Transverse colon (tissue), 4 donors: ENCODE data around the gene PCMTD2. TPM values are rescaled to one million over a fixed set of nuclear protein-coding genes. Genes with fewer than 3 reads are reported as not detected.

Experiments
- DNase-seq: peaks from one replicate; pipeline ENCODE4 v3.0.0-alpha.2; 2019
- H3K27ac ChIP-seq, 4 donors: fragments of 200-600 bp; sonication (generic); 2 replicates each; pipeline ENCODE4 v1.5.1; 2016 to 2018; ENCODE audit warnings: inconsistent platforms in 4 of 4
- H3K27me3 ChIP-seq: fragments of 200-600 bp; sonication (generic); 2 replicates; pipeline ENCODE4 v1.5.1; 2017; ENCODE audit warnings: inconsistent platforms
- H3K36me3 ChIP-seq, 4 donors: fragments of 200-600 bp; sonication (generic); 2 replicates each; pipeline ENCODE4 v1.5.1; 2017 to 2019; ENCODE audit warnings: inconsistent platforms in 4 of 4
- H3K4me1 ChIP-seq, 4 donors: fragments of 200-600 bp; sonication (generic); 2 replicates each; pipeline ENCODE4 v1.5.1; 2017 to 2020; ENCODE audit warnings: inconsistent platforms in 4 of 4
- H3K4me3 ChIP-seq, 4 donors: fragments of 200-600 bp; sonication (generic); 1 replicate in 1 of 4; 2 replicates in 3 of 4; pipeline versions ENCODE4 v1.5.1 to v1.6.1; 2017 to 2019; ENCODE audit warnings: inconsistent platforms in 4 of 4
- H3K9me3 ChIP-seq, 2 donors: fragments of 200-600 bp; sonication (generic); 2 replicates each; pipeline ENCODE4 v1.5.1; 2017 to 2019; ENCODE audit warnings: inconsistent platforms in 2 of 2
- EP300 ChIP-seq: sonication (generic); formaldehyde crosslinking; IDR thresholded peaks from one replicate; pipeline ENCODE4 v1.6.1; 2017; ENCODE audit warnings: antibody characterized with exemption, low read depth
- POLR2A ChIP-seq: fragments of 450-650 bp; IDR thresholded peaks from one replicate; pipeline ENCODE4 v1.6.1; 2016; ENCODE audit warnings: antibody characterized with exemption, mild to moderate bottlenecking, moderate library complexity
- POLR2AphosphoS5 ChIP-seq, 3 donors: sonication (generic); formaldehyde crosslinking; IDR thresholded peaks; one replicate each; pipeline ENCODE4 v1.6.1; 2016; ENCODE audit warnings: antibody characterized with exemption in 3 of 3
- WGBS, 2 donors: methylation state at CpG; one replicate each; pipeline ENCODE4 v1.1.5; 2018; ENCODE audit warnings: low coverage in 1 of 2; 5-methylcytosine and 5-hydroxymethylcytosine counted together
- in situ Hi-C, 4 donors: fragments of 200-750 bp; cut with MboI; loops; one replicate each; pipeline versions ENCODE4 v1.15.0 to v1.15.1; 2017; ENCODE audit warnings: low sequenced_read_pairs in 3 of 4, low pct_ligation_motif_present in 1 of 4, low pct_unique_long_range_greater_than_20kb in 1 of 4
- intact Hi-C: fragments of 100-400 bp; cut with DNase I; formaldehyde crosslinking; loops from one replicate; pipeline ENCODE4 v1.15.1; 2023; ENCODE audit warnings: low total_unique reads
- total RNA-seq, 4 donors: library from RNA; depleted of rRNA; stranded (reverse); fragments of >200 nt; gene quantifications; one replicate each; pipeline ENCODE4 v1.1.0, GENCODE V29; 2016
- TF ChIP-seq, protein P1 (sequence below), 5 experiments: fragments of 200-600 bp in 3 of 5; fragments of 450-650 bp in 2 of 5; sonication (generic) in 3 of 5; IDR thresholded peaks; 1 replicate in 2 of 5; 2 replicates in 3 of 5; pipeline ENCODE4 v1.5.1; 2016 to 2017; ENCODE audit warnings: antibody characterized with exemption in 5 of 5, inconsistent platforms in 3 of 5, mild to moderate bottlenecking in 2 of 5, moderate library complexity in 1 of 5

Gene PCMTD2
- total RNA-seq, 4 donors from 2014 or later, result 17.6 to 55.3 (median 34.2) TPM

DNA sequence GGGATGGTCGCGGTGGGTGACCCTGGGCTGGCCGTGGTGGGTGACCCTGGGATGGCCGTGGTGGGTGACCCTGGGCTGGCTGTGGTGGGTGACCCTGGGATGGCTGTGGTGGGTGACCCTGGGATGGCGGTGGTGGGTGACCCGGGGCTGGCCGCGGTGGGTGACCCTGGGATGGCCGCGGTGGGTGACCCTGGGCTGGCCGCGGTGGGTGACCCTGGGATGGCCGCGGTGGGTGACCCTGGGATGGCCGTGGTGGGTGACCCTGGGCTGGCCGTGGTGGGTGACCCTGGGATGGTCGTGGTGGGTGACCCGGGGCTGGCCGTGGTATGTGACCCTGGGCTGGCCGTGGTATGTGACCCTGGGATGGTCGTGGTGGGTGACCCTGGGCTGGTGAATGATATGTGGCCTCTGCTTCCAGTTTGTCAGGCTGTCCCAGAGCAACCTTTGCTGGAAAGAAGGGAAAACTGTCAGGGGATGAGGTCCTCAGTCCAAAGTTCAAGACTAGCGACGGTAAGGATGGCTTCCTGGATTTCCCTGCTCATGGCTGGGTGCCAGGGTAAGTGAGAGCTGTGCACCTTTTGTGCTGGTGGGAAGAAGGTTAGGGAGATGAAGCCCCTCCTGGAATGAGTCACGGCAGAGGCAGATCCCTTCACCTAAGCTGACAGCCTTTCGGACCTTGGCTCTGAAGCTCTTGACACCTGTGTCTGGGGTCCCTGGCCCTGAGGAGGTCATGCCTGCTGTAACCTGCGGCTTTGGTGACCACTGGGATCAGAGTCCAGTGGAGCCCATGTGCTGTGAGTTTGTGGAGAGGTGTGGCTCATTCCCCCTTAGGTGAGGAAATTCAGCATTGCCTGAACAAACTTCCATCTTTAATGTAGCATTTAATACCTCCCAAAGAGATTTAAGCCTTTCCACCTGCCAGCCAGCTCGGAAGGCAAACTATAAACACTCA, 19.1 kb upstream of the PCMTD2 start:
- 87% methylated on average over 17 of the region's 27 CpGs; no CpG with 5 or more reads in 1 of the 2 donors for WGBS, 2 donors
- DNase-seq, result no peak
- no peak overlapping the region for H3K27ac ChIP-seq
- in situ Hi-C loops, result no loop called here
- no peaks in the 10 kb centered on the region for H3K27me3 ChIP-seq
- H3K36me3 ChIP-seq, result no peaks in the 10 kb centered on the region
- H3K4me1 ChIP-seq, result no peaks in the 10 kb centered on the region
- H3K4me3 ChIP-seq, result no peak overlapping the region
- intact Hi-C loops, result no loop called here
- TF ChIP-seq POLR2A, result no peak
- no peak for TF ChIP-seq EP300
- TF ChIP-seq, protein P1, sequence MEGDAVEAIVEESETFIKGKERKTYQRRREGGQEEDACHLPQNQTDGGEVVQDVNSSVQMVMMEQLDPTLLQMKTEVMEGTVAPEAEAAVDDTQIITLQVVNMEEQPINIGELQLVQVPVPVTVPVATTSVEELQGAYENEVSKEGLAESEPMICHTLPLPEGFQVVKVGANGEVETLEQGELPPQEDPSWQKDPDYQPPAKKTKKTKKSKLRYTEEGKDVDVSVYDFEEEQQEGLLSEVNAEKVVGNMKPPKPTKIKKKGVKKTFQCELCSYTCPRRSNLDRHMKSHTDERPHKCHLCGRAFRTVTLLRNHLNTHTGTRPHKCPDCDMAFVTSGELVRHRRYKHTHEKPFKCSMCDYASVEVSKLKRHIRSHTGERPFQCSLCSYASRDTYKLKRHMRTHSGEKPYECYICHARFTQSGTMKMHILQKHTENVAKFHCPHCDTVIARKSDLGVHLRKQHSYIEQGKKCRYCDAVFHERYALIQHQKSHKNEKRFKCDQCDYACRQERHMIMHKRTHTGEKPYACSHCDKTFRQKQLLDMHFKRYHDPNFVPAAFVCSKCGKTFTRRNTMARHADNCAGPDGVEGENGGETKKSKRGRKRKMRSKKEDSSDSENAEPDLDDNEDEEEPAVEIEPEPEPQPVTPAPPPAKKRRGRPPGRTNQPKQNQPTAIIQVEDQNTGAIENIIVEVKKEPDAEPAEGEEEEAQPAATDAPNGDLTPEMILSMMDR (IDR thresholded peaks at IDR 0.05), result no peak
- no peak for TF ChIP-seq POLR2AphosphoS5 (IDR thresholded peaks at IDR 0.05)
- H3K9me3 ChIP-seq, result no peaks in the 10 kb centered on the region

DNA sequence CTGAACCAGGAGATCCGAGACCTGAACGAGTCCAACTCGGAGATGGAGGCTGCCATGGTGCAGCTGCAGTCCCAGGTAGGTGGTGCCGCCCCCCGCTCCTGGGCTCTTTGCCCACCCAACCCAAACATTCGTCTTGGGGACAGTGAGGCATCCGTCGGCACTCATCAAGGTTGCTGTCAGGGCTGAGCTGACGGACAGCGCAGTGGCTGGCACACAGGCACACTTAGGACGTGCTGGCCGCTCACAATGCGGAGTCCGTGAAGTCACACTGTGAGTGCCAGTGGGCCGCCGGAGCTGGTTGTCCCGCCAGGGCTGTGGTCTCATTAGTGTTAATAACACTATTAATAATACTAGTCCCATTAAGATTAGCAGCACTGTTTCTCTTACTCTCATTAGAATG, 18.2 kb upstream of the PCMTD2 start:
- Histone ChIP-seq H3K27me3 (no peaks in the 10 kb centered on the region), H3K27ac (no peak overlapping the region), H3K36me3 (no peaks in the 10 kb centered on the region), H3K4me3 (no peak overlapping the region), H3K4me1 (no peaks in the 10 kb centered on the region), H3K9me3 (no peaks in the 10 kb centered on the region)
- DNase-seq, result no peak
- intact Hi-C loops (no loop called here), in situ Hi-C loops (no loop called here)
- WGBS, 2 donors, result 90% methylated on average over 17 of the region's 17 CpGs; no CpG with 5 or more reads in 1 of the 2 donors
- TF ChIP-seq POLR2AphosphoS5 (IDR thresholded peaks at IDR 0.05), result no peak
- TF ChIP-seq, protein P1 (IDR thresholded peaks at IDR 0.05), result no peak

DNA sequence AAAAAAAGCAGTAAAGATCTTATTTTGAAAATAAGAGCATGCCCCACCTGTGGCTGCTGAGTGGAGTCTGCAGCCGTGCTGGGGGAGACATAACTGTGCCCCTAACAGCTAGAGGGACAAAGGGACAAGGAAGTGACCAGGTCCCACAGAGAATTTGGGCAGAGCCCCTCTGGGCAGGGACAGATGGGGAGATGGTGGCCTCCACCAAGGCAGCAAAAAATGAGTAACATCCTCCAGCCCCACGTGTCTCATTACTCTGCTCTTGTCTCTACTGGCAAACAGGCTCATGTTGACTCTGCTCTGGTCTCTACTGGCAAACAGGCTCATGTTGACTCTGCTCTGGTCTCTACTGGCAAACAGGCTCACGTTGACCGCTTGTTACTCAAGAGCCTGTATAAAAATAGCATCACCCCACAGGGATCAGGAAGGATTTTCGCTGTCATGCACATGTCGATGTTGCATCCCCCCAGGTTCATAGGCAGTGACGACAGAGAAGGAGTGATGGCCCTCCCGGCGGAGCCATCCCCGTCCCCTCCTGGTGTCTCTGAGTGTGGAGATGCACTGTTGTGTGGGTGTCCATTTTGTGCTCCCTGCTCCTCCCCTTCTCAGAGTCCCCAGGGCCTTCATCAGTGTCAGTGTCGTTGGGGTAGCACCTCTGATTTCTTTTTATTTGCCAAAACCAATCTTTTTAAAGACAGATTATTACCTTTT, 17.3 kb upstream of the PCMTD2 start:
- DNase-seq, result no peak
- 69 to 83% methylated on average over 3 to 11 of the region's 11 CpGs for whole genome bisulfite sequencing, 2 donors

More for the DNA sequence above, 17.3 kb upstream of the PCMTD2 start:
- Histone ChIP-seq H3K27me3 (peaks cover 5% of the 10 kb centered on the region), H3K36me3 (no peaks in the 10 kb centered on the region), H3K4me1 (no peaks in the 10 kb centered on the region), H3K9me3 (no peaks in the 10 kb centered on the region), H3K4me3 (no peak overlapping the region), H3K27ac (no peak overlapping the region)
- intact Hi-C loops (no loop called here), in situ Hi-C loops (no loop called here)
- TF ChIP-seq EP300 (no peak), POLR2A (no peak), POLR2AphosphoS5 (IDR thresholded peaks at IDR 0.05) (no peak)
- TF ChIP-seq, protein P1 (IDR thresholded peaks at IDR 0.05), result no peak
